Measurements from ENCODE around the gene MOGAT2. TPM values are rescaled to one million over a fixed set of nuclear protein-coding genes. Genes with fewer than 3 reads are reported as not detected.

Gene MOGAT2
- total RNA-seq, 4 donors from 2014 or later: 154 to 251 (median 183) TPM

- Histone ChIP-seq H3K36me3 (no peaks in the 10 kb centered on the region), H3K9me3 (no peaks in the 10 kb centered on the region), H3K27me3 (no peaks in the 10 kb centered on the region), H3K4me1 (peaks cover 0 to 12% (median 5%) of the 10 kb centered on the region in 4 donors), H3K27ac (no peak overlapping the region), H3K4me3 (no peak overlapping the region)
- no peak for DNase-seq
- WGBS, 2 donors (ENCODE audit: low coverage in 1 of 2): 100% methylated on average over 2 of the region's 2 CpGs; no CpG with 5 or more reads in 1 of the 2 donors
- TF ChIP-seq CTCF (IDR thresholded peaks at IDR 0.05) (no peak), EP300 (IDR thresholded peaks at IDR 0.05; ENCODE audit: low read depth) (no peak), POLR2A (IDR thresholded peaks at IDR 0.05) (no peak), POLR2AphosphoS5 (IDR thresholded peaks at IDR 0.05) (no peak)
- intact Hi-C loops (cut with DNase I; ENCODE audit: low total_unique reads) (no loop called here), in situ Hi-C loops (cut with MboI; ENCODE audit: low pct_ligation_motif_present in 1 of 4, low pct_unique_long_range_greater_than_20kb in 1 of 4, low sequenced_read_pairs in 3 of 4) (no loop called here)
These were observed 11.4 kb downstream of the MOGAT2 start for GRCh38 chr11:75728992-75729391.

GRCh38 chr11:75731095-75731494, 13.5 kb downstream of the MOGAT2 start:
- H3K4me1 ChIP-seq: peaks cover 0 to 26% (median 15%) of the 10 kb centered on the region in 4 donors
- in situ Hi-C loops (cut with MboI; ENCODE audit: low pct_ligation_motif_present in 1 of 4, low pct_unique_long_range_greater_than_20kb in 1 of 4, low sequenced_read_pairs in 3 of 4) (no loop called here), intact Hi-C loops (cut with DNase I; ENCODE audit: low total_unique reads) (no loop called here)
- DNase-seq: no peak
- H3K27ac ChIP-seq: no peak overlapping the region
- no peaks in the 10 kb centered on the region for H3K36me3 ChIP-seq
- WGBS, 2 donors (ENCODE audit: low coverage in 1 of 2): 94 to 100% methylated on average over 1 to 5 of the region's 5 CpGs
- no peaks in the 10 kb centered on the region for H3K9me3 ChIP-seq
- no peak for TF ChIP-seq CTCF (IDR thresholded peaks at IDR 0.05)
- no peak for TF ChIP-seq POLR2A (IDR thresholded peaks at IDR 0.05)
- TF ChIP-seq POLR2AphosphoS5 (IDR thresholded peaks at IDR 0.05): no peak
- no peak for TF ChIP-seq EP300 (IDR thresholded peaks at IDR 0.05; ENCODE audit: low read depth)
- no peaks in the 10 kb centered on the region for H3K27me3 ChIP-seq
- no peak overlapping the region for H3K4me3 ChIP-seq

- no peak for TF ChIP-seq POLR2AphosphoS5 (IDR thresholded peaks at IDR 0.05)
- no peak for TF ChIP-seq POLR2A (IDR thresholded peaks at IDR 0.05)
- TF ChIP-seq CTCF (IDR thresholded peaks at IDR 0.05): no peak
- TF ChIP-seq EP300 (IDR thresholded peaks at IDR 0.05; ENCODE audit: low read depth): no peak
- WGBS, 2 donors (ENCODE audit: low coverage in 1 of 2): 91 to 94% methylated on average over 7 to 8 of the region's 8 CpGs
- in situ Hi-C loops (cut with MboI; ENCODE audit: low pct_ligation_motif_present in 1 of 4, low pct_unique_long_range_greater_than_20kb in 1 of 4, low sequenced_read_pairs in 3 of 4) (no loop called here), intact Hi-C loops (cut with DNase I; ENCODE audit: low total_unique reads) (no loop called here)
- no peaks in the 10 kb centered on the region for H3K9me3 ChIP-seq
- no peak overlapping the region for H3K4me3 ChIP-seq
- peak overlapping the region; percentile 52 to 71 (median 61) for H3K27ac ChIP-seq
- no peaks in the 10 kb centered on the region for H3K27me3 ChIP-seq
- DNase-seq: no peak
- no peaks in the 10 kb centered on the region for H3K36me3 ChIP-seq
- peaks cover 0 to 26% (median 15%) of the 10 kb centered on the region in 4 donors for H3K4me1 ChIP-seq
These were observed 15.4 kb downstream of the MOGAT2 start for GRCh38 chr11:75733071-75733430.

- in situ Hi-C loops (cut with MboI; ENCODE audit: low pct_ligation_motif_present in 1 of 4, low pct_unique_long_range_greater_than_20kb in 1 of 4, low sequenced_read_pairs in 3 of 4): no loop called here
- 75% methylated on average over 5 of the region's 5 CpGs; no CpG with 5 or more reads in 1 of the 2 donors for WGBS, 2 donors (ENCODE audit: low coverage in 1 of 2)
These were observed 15.9 kb downstream of the MOGAT2 start for GRCh38 chr11:75733431-75734107.

More at GRCh38 chr11:75733431-75734107, 15.9 kb downstream of the MOGAT2 start:
- Histone ChIP-seq H3K4me3 (no peak overlapping the region), H3K27ac (peak overlapping the region; percentile 52 to 71 (median 61)), H3K36me3 (no peaks in the 10 kb centered on the region), H3K9me3 (no peaks in the 10 kb centered on the region), H3K4me1 (peaks cover 0 to 26% (median 15%) of the 10 kb centered on the region in 4 donors), H3K27me3 (no peaks in the 10 kb centered on the region)
- TF ChIP-seq POLR2A (IDR thresholded peaks at IDR 0.05): no peak
- no peak for TF ChIP-seq CTCF (IDR thresholded peaks at IDR 0.05)
- TF ChIP-seq POLR2AphosphoS5 (IDR thresholded peaks at IDR 0.05): peak in 1 of 3 donors; percentile 7
- TF ChIP-seq EP300 (IDR thresholded peaks at IDR 0.05; ENCODE audit: low read depth): no peak
- intact Hi-C loops (cut with DNase I; ENCODE audit: low total_unique reads): no loop called here
- DNase-seq: no peak
